ENCODE measurements around the gene RERE.

- TF ChIP-seq CTCF (IDR thresholded peaks at IDR 0.05) (no peak), HMGXB4 (CRISPR knock-in tag; IDR thresholded peaks at IDR 0.05) (no peak), RELA (CRISPR knock-in tag; IDR thresholded peaks at IDR 0.05; ENCODE audit: borderline replicate concordance) (no peak), STAT6 (CRISPR knock-in tag; conservative IDR thresholded peaks at IDR 0.05; ENCODE audit: low read depth) (no peak), USF2 (CRISPR knock-in tag; IDR thresholded peaks at IDR 0.05) (no peak), SP1 (CRISPR knock-in tag; conservative IDR thresholded peaks at IDR 0.05) (no peak), ZNF423 (CRISPR knock-in tag; IDR thresholded peaks at IDR 0.05) (no peak), ATF3 (CRISPR knock-in tag; conservative IDR thresholded peaks at IDR 0.05) (no peak), ATF2 (CRISPR knock-in tag; IDR thresholded peaks at IDR 0.05; ENCODE audit: borderline replicate concordance, low read depth) (no peak), ZNF263 (CRISPR knock-in tag; IDR thresholded peaks at IDR 0.05; ENCODE audit: low read depth) (no peak), EMX1 (CRISPR knock-in tag; IDR thresholded peaks at IDR 0.05) (no peak), ETV6 (CRISPR knock-in tag; IDR thresholded peaks at IDR 0.05) (no peak)
Measured at GRCh38 chr1:8815582-8816151, 1.8 kb downstream of the RERE start.

Data from WTC11 (cell line).